GM12801 (cell line): ENCODE data around the gene TMEFF2.

ENCODE experiments used
- TF ChIP-seq, protein P1 (sequence below): IDR thresholded peaks from one replicate; pipeline ENCODE4 v1.5.1; 2011; ENCODE audit warnings: control low read depth; ENCODE audit not compliant: insufficient read length; ENCODE audit errors: extremely low read depth

The TMEFF2 gene

DNA sequence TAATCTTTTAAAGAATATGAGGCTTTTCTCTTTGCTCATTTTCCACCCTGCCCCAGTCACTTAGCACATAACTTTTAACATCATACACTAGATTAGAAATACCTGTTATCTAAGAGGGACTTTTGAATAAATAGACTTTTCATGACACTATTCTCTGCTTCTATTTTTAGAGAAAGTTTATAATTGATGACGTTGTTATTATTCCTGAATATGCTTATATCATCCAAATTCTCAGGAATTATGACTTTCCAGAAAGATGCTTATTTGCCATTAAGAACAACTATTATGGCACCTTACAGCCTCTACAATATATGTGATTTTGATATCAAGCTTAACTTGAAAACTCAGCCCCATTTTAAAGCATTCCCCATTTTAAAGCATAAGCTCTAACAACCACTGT is 11.4 kb downstream of the TMEFF2 start:
- TF ChIP-seq, protein P1, sequence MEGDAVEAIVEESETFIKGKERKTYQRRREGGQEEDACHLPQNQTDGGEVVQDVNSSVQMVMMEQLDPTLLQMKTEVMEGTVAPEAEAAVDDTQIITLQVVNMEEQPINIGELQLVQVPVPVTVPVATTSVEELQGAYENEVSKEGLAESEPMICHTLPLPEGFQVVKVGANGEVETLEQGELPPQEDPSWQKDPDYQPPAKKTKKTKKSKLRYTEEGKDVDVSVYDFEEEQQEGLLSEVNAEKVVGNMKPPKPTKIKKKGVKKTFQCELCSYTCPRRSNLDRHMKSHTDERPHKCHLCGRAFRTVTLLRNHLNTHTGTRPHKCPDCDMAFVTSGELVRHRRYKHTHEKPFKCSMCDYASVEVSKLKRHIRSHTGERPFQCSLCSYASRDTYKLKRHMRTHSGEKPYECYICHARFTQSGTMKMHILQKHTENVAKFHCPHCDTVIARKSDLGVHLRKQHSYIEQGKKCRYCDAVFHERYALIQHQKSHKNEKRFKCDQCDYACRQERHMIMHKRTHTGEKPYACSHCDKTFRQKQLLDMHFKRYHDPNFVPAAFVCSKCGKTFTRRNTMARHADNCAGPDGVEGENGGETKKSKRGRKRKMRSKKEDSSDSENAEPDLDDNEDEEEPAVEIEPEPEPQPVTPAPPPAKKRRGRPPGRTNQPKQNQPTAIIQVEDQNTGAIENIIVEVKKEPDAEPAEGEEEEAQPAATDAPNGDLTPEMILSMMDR, result no peak

DNA sequence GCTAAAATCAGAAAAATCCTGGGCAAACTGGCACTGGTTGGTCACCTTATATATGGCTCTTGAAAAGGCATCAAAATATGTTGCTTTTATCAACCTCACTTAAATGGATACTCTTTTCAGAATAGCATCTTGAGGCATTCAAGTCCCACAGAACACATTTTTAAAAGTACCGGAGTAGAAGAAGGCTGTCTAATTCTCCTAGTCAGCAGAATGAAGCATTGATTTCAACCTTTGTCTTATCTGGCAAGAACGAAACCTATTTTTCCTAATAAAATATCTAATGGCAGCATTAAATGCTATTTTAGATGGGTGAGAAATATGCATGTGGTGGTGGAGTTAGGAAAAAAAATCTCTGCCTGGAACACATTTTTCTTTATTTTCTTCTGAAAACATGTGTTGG is 27.8 kb downstream of the TMEFF2 start:
- TF ChIP-seq, protein P1, result no peak

DNA sequence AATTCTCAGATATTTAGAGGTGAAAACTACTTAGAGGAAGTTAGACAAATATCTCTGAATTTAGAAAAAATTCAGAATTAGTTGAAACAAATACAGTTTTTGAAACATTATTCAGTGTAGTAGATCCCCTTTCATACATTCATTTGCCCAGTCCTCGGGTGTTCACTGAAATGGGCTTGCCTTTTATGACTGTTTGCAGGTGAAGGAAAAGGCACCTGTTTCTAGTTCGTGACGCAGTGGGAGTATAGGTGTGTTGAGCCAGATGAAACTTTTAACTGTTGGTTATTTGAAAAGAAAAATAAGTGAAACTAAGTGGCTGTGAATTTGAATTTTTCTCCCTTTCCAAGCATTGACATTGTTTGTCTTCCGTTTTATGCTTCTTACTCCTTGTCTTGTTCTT is 28.9 kb downstream of the TMEFF2 start:
- TF ChIP-seq, protein P1, result no peak

DNA sequence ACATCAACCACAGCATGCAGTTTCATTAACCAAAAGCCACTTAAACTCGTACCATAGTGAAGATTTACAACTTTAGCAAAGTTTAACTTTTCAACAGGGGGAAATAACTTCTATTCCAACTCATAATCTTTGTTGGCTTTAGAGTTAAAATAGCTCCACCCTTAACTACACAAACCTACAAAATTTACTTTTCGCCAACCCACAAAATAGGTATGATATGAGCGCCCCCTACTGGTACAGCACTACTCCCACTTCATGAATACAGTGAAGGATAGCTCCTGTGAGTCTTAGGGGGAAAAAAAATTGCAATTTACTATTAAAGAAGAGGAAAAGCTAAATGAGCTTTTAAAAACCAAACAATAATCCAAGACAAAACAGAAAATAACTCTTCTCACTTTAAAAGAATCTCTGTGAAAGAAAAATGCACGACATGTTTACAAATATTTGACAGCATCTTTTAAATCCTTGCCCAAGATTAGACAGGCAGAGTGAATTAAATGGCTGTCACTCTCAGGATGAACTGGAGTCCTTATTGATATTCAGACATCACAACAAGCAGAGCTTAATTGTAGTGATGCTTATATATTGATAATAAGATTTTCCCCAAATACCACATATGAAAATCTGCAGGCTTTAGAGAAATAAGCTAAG is 32.2 kb downstream of the TMEFF2 start:
- TF ChIP-seq, protein P1, result no peak

DNA sequence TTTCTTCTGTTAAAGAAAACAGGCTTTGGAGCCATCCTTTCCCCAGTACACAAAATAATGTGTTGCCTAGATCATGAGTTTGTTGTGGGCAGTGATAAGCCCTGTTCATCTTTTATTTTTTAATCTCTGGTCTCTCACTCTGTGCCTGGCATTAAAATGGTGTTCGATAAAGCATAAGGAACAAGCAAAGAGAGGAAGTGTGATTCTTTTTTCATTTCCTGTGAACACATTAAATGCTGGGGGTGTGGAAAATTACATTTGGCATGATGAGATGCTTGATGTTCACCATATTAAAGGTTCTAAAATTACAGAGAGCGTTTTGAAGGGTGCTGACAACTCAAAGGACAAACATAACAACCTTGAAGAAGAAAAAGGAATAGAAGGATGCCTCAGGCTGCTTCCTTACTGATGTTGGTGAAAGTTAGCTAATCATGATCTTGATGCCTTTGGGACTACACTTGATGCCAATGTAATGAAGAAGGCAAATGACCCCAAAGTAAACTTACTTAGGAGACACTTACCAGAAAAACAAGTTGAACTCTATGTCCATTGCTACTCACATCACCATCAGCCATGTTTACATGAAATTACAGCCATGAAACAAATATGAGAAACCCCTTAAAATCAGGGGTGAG is 33.0 kb downstream of the TMEFF2 start:
- TF ChIP-seq, protein P1, result no peak

DNA sequence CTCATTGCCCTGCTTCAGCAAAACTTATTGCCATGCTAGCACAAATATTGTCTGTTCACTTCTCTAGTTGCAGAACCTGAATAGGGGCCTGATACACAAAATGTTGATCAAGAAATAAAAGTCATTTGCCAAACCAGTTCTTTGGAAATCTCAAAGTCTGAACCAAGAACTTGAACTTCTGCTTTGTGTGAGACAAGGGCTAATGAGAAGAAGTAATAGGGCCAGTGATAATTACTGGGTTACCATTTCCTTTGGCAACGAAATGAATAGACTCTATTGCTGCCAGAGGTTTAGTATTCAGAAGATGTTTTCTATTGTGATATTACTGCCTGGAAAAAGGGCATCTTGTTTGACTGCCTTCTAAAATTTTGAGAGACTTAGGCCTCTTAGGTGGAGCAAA is 35.0 kb downstream of the TMEFF2 start:
- TF ChIP-seq, protein P1, result no peak

DNA sequence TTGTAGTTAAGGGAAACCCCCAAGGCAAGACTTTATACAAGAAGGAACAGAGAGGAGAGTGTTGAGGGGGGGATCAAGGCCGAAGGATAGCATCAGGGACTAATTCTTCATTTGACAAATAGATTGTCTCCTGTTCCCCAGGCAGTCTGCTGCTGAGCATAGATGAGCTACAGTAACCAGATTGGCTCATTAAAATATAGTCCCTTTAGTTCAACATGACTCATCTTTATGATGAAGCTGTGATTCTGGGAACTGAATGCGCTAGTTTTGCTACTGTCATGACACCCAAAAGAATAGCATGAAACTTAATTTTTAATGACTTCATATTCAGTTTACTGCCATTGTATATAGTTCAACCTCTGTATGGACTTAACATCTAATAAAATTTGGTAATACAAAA is 35.5 kb downstream of the TMEFF2 start:
- TF ChIP-seq, protein P1, result no peak

DNA sequence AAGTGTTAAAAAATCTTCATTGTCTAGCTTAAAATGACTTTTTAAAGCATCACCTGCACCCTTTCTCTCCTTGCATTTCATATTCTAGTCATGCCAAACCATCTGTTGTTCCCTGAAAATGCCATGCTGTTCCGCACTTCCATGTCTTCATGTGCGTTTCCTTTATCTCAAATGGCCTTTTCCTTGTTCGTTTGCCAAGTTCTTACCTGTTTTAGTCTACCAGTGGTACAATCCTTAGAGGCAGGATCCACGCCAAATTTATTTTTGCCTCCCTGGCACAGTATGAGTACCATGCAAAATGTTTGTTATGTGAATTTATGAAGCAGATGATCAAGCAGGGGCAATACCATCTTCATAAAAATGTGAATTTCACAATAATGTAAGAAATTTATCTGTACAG is 37.0 kb downstream of the TMEFF2 start:
- TF ChIP-seq, protein P1, result no peak
